ENCODE measurements around the gene OTUB2.

Gene OTUB2

GRCh38 chr14:94026173-94026888 lies at the start of gene OTUB2:
Gene OTUB2, plus strand, starts transcription at chr14:94026340. Its CDS starts 198 bp downstream, at chr14:94026538.
- DNase-seq: peak; percentile 93 to 100 (median 98)
- intact Hi-C loops (cut with DNase I): no loop called here

GRCh38 chr14:93976477-93977057 lies 49.6 kb upstream of the OTUB2 start, which contains the start of gene ASB2:
Gene ASB2, minus strand, starts transcription at chr14:93976570. Its CDS starts 12,031 bp downstream, at chr14:93964539.
- peak in 5 of 10 donors; percentile 26 to 86 (median 49) for DNase-seq
- intact Hi-C loops (cut with DNase I): no loop called here

GRCh38 chr14:93977171-93977570 lies 49.0 kb upstream of the OTUB2 start:
- intact Hi-C loops (cut with DNase I): no loop called here
- peak in 2 of 10 donors; percentile 12 to 18 for DNase-seq

GRCh38 chr14:93977790-93978581 lies 48.2 kb upstream of the OTUB2 start:
- DNase-seq: peak in 3 of 10 donors; percentile 55 to 80 (median 62)
- intact Hi-C loops (cut with DNase I): no loop called here

- intact Hi-C loops (cut with DNase I): no loop called here
- DNase-seq: peak in 2 of 10 donors; percentile 2 to 42
Measured at GRCh38 chr14:93978735-93979134, 47.4 kb upstream of the OTUB2 start.

- peak in 8 of 10 donors; percentile 69 to 97 (median 80) for DNase-seq
- intact Hi-C loops (cut with DNase I): no loop called here
Measured at GRCh38 chr14:93980456-93981201, 45.5 kb upstream of the OTUB2 start.

- intact Hi-C loops (cut with DNase I): no loop called here
- peak in 3 of 10 donors; percentile 51 to 74 (median 57) for DNase-seq
Measured at GRCh38 chr14:93981316-93982229, 44.6 kb upstream of the OTUB2 start.

- intact Hi-C loops (cut with DNase I): no loop called here
- peak in 3 of 10 donors; percentile 10 to 75 (median 61) for DNase-seq
Measured at GRCh38 chr14:93982230-93983007, 43.7 kb upstream of the OTUB2 start.

- peak in 2 of 10 donors; percentile 57 to 62 for DNase-seq
- intact Hi-C loops (cut with DNase I): no loop called here
Measured at GRCh38 chr14:93984070-93984469, 42.1 kb upstream of the OTUB2 start.

GRCh38 chr14:93984987-93985410 lies 41.1 kb upstream of the OTUB2 start:
- peak in 9 of 10 donors; percentile 34 to 93 (median 58) for DNase-seq
- intact Hi-C loops (cut with DNase I): no loop called here

GRCh38 chr14:93986955-93987354 lies 39.2 kb upstream of the OTUB2 start:
- peak in 2 of 10 donors; percentile 59 to 67 for DNase-seq
- intact Hi-C loops (cut with DNase I): no loop called here

GRCh38 chr14:93987376-93987775 lies 38.8 kb upstream of the OTUB2 start:
- intact Hi-C loops (cut with DNase I): no loop called here

GRCh38 chr14:93987815-93988476 lies 38.2 kb upstream of the OTUB2 start:
- intact Hi-C loops (cut with DNase I): no loop called here

More at GRCh38 chr14:93987376-93987775, 38.8 kb upstream of the OTUB2 start:
- DNase-seq: peak in 2 of 10 donors; percentile 34 to 69

GRCh38 chr14:93989939-93990338 lies 36.2 kb upstream of the OTUB2 start:
- intact Hi-C loops (cut with DNase I): no loop called here
- no peak for DNase-seq

More at GRCh38 chr14:93987815-93988476, 38.2 kb upstream of the OTUB2 start:
- DNase-seq: peak in 2 of 10 donors; percentile 3 to 4

- peak in 1 of 10 donors; percentile 10 for DNase-seq
- intact Hi-C loops (cut with DNase I): no loop called here
Measured at GRCh38 chr14:93991212-93991611, 34.9 kb upstream of the OTUB2 start.

GRCh38 chr14:93991649-93992048 lies 34.5 kb upstream of the OTUB2 start:
- peak in 1 of 10 donors; percentile 44 for DNase-seq
- intact Hi-C loops (cut with DNase I): no loop called here

GRCh38 chr14:93993382-93993781 lies 32.8 kb upstream of the OTUB2 start:
- peak in 1 of 10 donors; percentile 59 for DNase-seq
- intact Hi-C loops (cut with DNase I): no loop called here
